Prostate gland (tissue), 2 donors: Measurements from ENCODE around the gene RANBP9. TPM values are rescaled to one million over a fixed set of nuclear protein-coding genes. Genes with fewer than 3 reads are reported as not detected.

Source experiments
- DNase-seq: peaks from one replicate; pipeline ENCODE4 v3.0.0-alpha.2; 2019; ENCODE audit warnings: low spot score
- H3K27ac ChIP-seq, 2 donors: fragments of 200-600 bp; sonication (generic); 2 replicates each; pipeline ENCODE4 v1.5.1; 2017 to 2019
- H3K27me3 ChIP-seq: fragments of 200-600 bp; sonication (generic); replicated peaks from 2 replicates; pipeline ENCODE4 v1.5.1; 2019; ENCODE audit not compliant: insufficient read depth
- H3K36me3 ChIP-seq, 2 donors: fragments of 200-600 bp; sonication (generic); 1 replicate in 1 of 2; 2 replicates in 1 of 2; pipeline versions ENCODE4 v1.5.1 to v1.8.1; 2017 to 2019
- H3K4me1 ChIP-seq: fragments of 200-600 bp; sonication (generic); replicated peaks from 2 replicates; pipeline ENCODE4 v1.5.1; 2019
- H3K4me3 ChIP-seq, 2 donors: fragments of 200-600 bp; sonication (generic); 2 replicates each; pipeline ENCODE4 v1.5.1; 2017 to 2019
- H3K9me3 ChIP-seq: fragments of 200-600 bp; sonication (generic); 2 replicates; pipeline ENCODE4 v1.5.1; 2017
- POLR2A ChIP-seq: fragments of 450-650 bp; IDR thresholded peaks from one replicate; pipeline ENCODE4 v1.6.1; 2016; ENCODE audit warnings: antibody characterized with exemption, mild to moderate bottlenecking
- POLR2AphosphoS5 ChIP-seq: sonication (generic); formaldehyde crosslinking; IDR thresholded peaks from one replicate; pipeline ENCODE4 v1.6.1; 2017; ENCODE audit warnings: antibody characterized with exemption
- WGBS: methylation state at CpG from one replicate; pipeline ENCODE4 v1.1.5; 2018; 5-methylcytosine and 5-hydroxymethylcytosine counted together
- intact Hi-C: fragments of 100-400 bp; cut with DNase I; formaldehyde crosslinking; loops from one replicate; pipeline ENCODE4 v1.14.2; 2022
- total RNA-seq, 2 donors: library from RNA; depleted of rRNA; stranded (reverse); fragments of >200 nt; gene quantifications; one replicate each; pipeline ENCODE4 v1.1.0, GENCODE V29; 2016
- TF ChIP-seq, protein P1 (sequence below), 4 experiments: fragments of 200-600 bp in 2 of 4; fragments of 450-650 bp in 2 of 4; sonication (generic) in 2 of 4; IDR thresholded peaks; 1 replicate in 3 of 4; 2 replicates in 1 of 4; pipeline ENCODE4 v1.5.1; 2016 to 2019; ENCODE audit warnings: antibody characterized with exemption in 4 of 4, mild to moderate bottlenecking in 2 of 4, moderate library complexity in 2 of 4

The RANBP9 gene
- total RNA-seq, 2 donors from 2014 or later = 37.8 to 59.0 TPM

DNA sequence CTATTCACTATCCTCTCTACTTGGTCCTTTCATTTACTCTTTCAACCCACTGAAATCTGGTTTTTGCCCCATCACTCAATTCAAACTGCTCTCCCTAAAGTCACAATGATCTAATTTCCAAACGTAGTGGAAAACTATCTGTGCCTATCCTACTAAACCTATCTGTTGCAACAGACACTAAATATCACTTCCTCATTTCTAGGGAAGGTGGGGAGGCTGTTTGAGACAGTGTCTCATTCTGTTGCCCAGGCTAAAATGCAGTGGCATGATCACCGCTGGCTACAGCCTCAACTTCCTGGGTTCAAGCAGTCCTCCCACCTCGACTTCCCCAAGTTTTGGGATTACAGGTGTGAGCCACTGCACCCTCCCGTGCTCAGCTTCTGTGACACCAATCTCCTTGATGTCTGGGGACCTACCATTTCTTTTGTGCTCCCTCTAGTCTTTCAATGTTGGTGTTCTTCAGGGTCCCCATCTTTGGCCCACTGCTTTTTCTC is 8.8 kb downstream of the RANBP9 start:
- Histone ChIP-seq H3K4me1 (no peaks in the 10 kb centered on the region), H3K27me3 (no peaks in the 10 kb centered on the region), H3K27ac (no peak overlapping the region), H3K9me3 (no peaks in the 10 kb centered on the region), H3K4me3 (no peak overlapping the region), H3K36me3 (no peaks in the 10 kb centered on the region)
- intact Hi-C loops = no loop called here
- no peak for TF ChIP-seq POLR2A
- TF ChIP-seq, protein P1, sequence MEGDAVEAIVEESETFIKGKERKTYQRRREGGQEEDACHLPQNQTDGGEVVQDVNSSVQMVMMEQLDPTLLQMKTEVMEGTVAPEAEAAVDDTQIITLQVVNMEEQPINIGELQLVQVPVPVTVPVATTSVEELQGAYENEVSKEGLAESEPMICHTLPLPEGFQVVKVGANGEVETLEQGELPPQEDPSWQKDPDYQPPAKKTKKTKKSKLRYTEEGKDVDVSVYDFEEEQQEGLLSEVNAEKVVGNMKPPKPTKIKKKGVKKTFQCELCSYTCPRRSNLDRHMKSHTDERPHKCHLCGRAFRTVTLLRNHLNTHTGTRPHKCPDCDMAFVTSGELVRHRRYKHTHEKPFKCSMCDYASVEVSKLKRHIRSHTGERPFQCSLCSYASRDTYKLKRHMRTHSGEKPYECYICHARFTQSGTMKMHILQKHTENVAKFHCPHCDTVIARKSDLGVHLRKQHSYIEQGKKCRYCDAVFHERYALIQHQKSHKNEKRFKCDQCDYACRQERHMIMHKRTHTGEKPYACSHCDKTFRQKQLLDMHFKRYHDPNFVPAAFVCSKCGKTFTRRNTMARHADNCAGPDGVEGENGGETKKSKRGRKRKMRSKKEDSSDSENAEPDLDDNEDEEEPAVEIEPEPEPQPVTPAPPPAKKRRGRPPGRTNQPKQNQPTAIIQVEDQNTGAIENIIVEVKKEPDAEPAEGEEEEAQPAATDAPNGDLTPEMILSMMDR (IDR thresholded peaks at IDR 0.05) = no peak
- WGBS = 87% methylated on average over 4 of the region's 4 CpGs
- no peak for DNase-seq

DNA sequence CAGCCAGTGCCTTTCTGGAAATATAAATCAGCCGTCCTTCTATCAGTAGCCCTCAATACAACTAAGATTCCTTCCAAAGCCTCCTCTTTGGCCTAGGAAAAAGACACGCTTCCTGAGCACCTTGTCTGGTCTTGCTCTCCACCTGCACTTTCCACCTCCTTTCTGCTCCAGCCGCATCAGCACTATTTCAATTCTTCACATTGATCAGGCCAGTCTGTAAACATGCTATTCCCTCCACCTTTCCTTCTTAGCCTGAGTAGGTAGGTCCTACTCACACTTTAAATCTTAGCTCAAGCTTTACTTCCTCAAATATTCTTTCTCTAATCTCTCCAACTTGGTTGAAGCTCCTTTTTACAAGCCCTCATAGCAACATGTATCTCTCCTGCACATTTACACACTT is 11.4 kb downstream of the RANBP9 start:
- Histone ChIP-seq H3K4me3 (no peak overlapping the region), H3K27ac (no peak overlapping the region), H3K36me3 (no peaks in the 10 kb centered on the region), H3K27me3 (no peaks in the 10 kb centered on the region), H3K4me1 (no peaks in the 10 kb centered on the region), H3K9me3 (no peaks in the 10 kb centered on the region)
- WGBS = 84% methylated on average over 3 of the region's 3 CpGs
- intact Hi-C loops = no loop called here
- no peak for DNase-seq
- TF ChIP-seq POLR2A = no peak
- TF ChIP-seq, protein P1 (IDR thresholded peaks at IDR 0.05) = no peak
- TF ChIP-seq POLR2AphosphoS5 = no peak

DNA sequence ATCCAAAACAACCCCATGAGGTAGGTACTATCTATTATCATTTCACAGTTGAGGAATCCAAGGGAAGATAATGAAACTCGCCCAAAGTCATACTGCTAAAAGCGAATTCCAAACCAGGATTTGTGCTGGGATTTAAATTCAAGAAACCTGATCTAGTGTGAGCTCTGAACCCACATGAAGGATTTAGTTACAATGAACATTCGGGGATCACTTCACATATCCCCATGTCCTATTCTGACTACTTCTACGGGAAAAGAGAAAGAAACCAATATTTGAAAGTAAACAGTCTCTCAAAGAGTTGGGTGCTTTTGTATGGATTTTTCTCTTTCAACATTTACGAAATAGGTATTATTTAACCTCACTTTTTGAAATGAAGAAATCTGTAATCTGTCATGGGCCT is 12.9 kb downstream of the RANBP9 start:
- no peak for DNase-seq
- H3K4me3 ChIP-seq = no peak overlapping the region
- TF ChIP-seq POLR2AphosphoS5 (no peak), POLR2A (no peak)
- TF ChIP-seq, protein P1 (IDR thresholded peaks at IDR 0.05) = no peak
- intact Hi-C loops = no loop called here
- no peaks in the 10 kb centered on the region for H3K9me3 ChIP-seq
- 92% methylated on average over 5 of the region's 5 CpGs for WGBS
- no peak overlapping the region for H3K27ac ChIP-seq
- no peaks in the 10 kb centered on the region for H3K36me3 ChIP-seq
- no peaks in the 10 kb centered on the region for H3K4me1 ChIP-seq
- no peaks in the 10 kb centered on the region for H3K27me3 ChIP-seq

DNA sequence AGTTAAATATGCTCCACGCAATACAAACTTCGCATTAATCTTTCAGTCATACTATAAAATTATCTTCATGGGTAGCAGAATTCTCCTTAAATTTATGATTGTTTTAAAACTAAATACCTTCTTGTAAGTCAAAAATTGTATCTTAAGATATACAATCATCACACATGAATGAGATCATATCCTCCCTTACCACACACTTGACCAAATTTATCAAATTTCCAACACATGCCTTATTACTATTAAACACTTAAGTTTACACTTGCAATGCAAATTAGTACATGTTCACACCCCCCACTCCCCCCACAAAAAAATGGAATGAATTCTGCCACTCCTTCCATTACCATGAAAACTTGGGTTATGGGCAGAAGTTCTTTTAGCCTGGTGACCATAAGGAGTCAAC is 13.8 kb downstream of the RANBP9 start:
- Histone ChIP-seq H3K36me3 (no peaks in the 10 kb centered on the region), H3K4me3 (no peak overlapping the region), H3K4me1 (no peaks in the 10 kb centered on the region), H3K9me3 (no peaks in the 10 kb centered on the region), H3K27ac (no peak overlapping the region), H3K27me3 (no peaks in the 10 kb centered on the region)
- TF ChIP-seq POLR2A = no peak
- TF ChIP-seq, protein P1 (IDR thresholded peaks at IDR 0.05) = no peak
- no peak for TF ChIP-seq POLR2AphosphoS5
- intact Hi-C loops = no loop called here
- WGBS = 98% methylated on average over 2 of the region's 2 CpGs
- DNase-seq = no peak

DNA sequence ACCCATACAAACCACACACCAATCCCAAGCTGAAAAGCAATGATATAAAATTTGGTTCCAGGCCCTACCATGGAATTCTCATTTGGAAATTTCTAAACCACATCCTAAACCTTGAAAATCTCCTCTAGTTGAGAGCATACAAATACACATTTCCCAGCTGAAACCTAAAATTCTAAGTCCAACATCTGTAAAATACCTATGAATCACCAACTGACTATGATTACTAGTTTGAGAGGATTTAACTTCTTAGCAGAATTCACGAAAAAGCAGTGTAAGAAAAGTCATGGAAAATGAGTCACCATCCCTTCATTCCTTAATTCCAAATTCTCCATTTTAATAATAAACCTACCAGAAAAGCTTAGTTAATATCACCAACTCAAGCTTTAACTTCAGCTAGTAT is 15.4 kb downstream of the RANBP9 start:
- no peak overlapping the region for H3K4me3 ChIP-seq
- 90% methylated on average over 1 of the region's 1 CpG for WGBS
- no peak for TF ChIP-seq POLR2AphosphoS5
- TF ChIP-seq, protein P1 (IDR thresholded peaks at IDR 0.05) = no peak
- TF ChIP-seq POLR2A = no peak
- no peaks in the 10 kb centered on the region for H3K27me3 ChIP-seq
- H3K27ac ChIP-seq = no peak overlapping the region
- intact Hi-C loops = no loop called here
- DNase-seq = no peak
- no peaks in the 10 kb centered on the region for H3K36me3 ChIP-seq
- no peaks in the 10 kb centered on the region for H3K9me3 ChIP-seq
- no peaks in the 10 kb centered on the region for H3K4me1 ChIP-seq
